Measurements from ENCODE around the gene CDH13.

The CDH13 gene

DNA sequence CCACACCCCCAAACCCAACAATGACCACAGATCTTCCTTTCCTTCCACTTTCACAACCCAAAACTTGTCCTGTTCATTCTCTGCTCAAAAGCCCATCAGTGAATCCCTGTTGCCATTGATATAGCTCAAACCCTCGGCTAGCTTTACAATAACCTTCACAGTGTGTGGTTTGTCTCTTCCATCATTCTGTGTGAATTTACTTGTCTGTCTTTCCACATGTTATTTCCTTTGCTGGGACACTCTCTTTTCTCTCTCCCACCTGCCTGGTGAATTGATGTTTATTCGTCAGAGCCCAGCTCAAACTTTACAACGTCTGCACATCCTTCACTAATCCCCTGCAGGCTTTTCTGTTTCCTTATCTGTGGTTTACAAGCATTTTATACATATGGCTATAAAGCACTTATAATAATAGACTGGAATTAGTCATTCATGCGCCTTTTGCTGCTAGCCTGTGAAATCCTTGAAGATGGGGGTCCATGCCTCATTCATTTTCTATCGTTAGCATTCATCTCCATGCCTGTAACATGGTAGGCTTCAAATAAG lies 114.4 kb downstream of the CDH13 start:
- no peak overlapping the region for H3K27ac ChIP-seq (ENCODE audit: low read depth, low read length, severe bottlenecking)
- peaks cover 2% of the 10 kb centered on the region for H3K4me1 ChIP-seq (ENCODE audit: control insufficient read depth, insufficient read depth, low read length, poor library complexity, severe bottlenecking)
- peaks cover 6% of the 10 kb centered on the region for H3K36me3 ChIP-seq (ENCODE audit: control insufficient read depth, insufficient read depth, low read length)
- H3K4me3 ChIP-seq (ENCODE audit: extremely low read depth, insufficient read depth, low read length, poor library complexity, severe bottlenecking): no peak overlapping the region
- peaks cover 7% of the 10 kb centered on the region for H3K9me3 ChIP-seq (ENCODE audit: control insufficient read depth, low read length)
- WGBS, 2 experiments (ENCODE audit: insufficient coverage in 2 of 2): 72 to 100% methylated on average over 2 of the region's 5 CpGs

- Histone ChIP-seq H3K4me1 (ENCODE audit: control insufficient read depth, insufficient read depth, low read length, poor library complexity, severe bottlenecking) (peaks cover 11% of the 10 kb centered on the region), H3K4me3 (ENCODE audit: extremely low read depth, insufficient read depth, low read length, poor library complexity, severe bottlenecking) (no peak overlapping the region), H3K36me3 (ENCODE audit: control insufficient read depth, insufficient read depth, low read length) (peaks cover 5% of the 10 kb centered on the region), H3K9me3 (ENCODE audit: control insufficient read depth, low read length) (peaks cover 3% of the 10 kb centered on the region), H3K27ac (ENCODE audit: low read depth, low read length, severe bottlenecking) (no peak overlapping the region)
- 83 to 90% methylated on average over 2 to 5 of the region's 7 CpGs for WGBS, 2 experiments (ENCODE audit: insufficient coverage in 2 of 2)
Observed at GRCh38 chr16:82744958-82745357, 118.2 kb downstream of the CDH13 start.

- 88 to 92% methylated on average over 5 of the region's 5 CpGs for WGBS, 2 experiments (ENCODE audit: insufficient coverage in 2 of 2)
Observed at GRCh38 chr16:82748026-82748425, 121.3 kb downstream of the CDH13 start.

DNA sequence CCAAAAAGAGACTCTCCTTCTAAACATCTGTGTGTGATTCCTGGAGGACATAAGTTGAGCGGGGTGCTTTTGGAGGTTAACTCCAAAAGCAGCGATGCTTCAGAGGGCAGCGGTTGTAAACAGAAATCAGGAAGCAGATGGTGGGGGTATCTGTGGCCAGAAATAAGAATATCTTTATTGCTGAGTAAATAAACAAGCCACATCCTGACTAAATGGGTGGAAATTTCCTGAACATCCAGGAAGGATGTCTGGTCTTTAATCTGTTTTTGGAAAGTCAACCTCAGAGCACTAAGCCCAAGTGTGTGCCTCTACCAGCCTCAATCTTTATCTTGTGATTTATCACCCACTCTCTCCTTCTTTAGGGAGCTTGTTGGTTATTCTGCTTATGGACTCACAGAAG lies 123.3 kb downstream of the CDH13 start:
- no peaks in the 10 kb centered on the region for H3K36me3 ChIP-seq (ENCODE audit: control insufficient read depth, insufficient read depth, low read length)
- 70 to 100% methylated on average over 2 to 3 of the region's 3 CpGs for WGBS, 2 experiments (ENCODE audit: insufficient coverage in 2 of 2)
- no peak overlapping the region for H3K4me3 ChIP-seq (ENCODE audit: extremely low read depth, insufficient read depth, low read length, poor library complexity, severe bottlenecking)
- peaks cover 25% of the 10 kb centered on the region for H3K4me1 ChIP-seq (ENCODE audit: control insufficient read depth, insufficient read depth, low read length, poor library complexity, severe bottlenecking)
- peak overlapping the region; percentile 57 for H3K27ac ChIP-seq (ENCODE audit: low read depth, low read length, severe bottlenecking)
- H3K9me3 ChIP-seq (ENCODE audit: control insufficient read depth, low read length): no peaks in the 10 kb centered on the region

More at GRCh38 chr16:82748026-82748425, 121.3 kb downstream of the CDH13 start:
- no peak overlapping the region for H3K4me3 ChIP-seq (ENCODE audit: extremely low read depth, insufficient read depth, low read length, poor library complexity, severe bottlenecking)
- no peaks in the 10 kb centered on the region for H3K36me3 ChIP-seq (ENCODE audit: control insufficient read depth, insufficient read depth, low read length)
- H3K9me3 ChIP-seq (ENCODE audit: control insufficient read depth, low read length): no peaks in the 10 kb centered on the region
- H3K4me1 ChIP-seq (ENCODE audit: control insufficient read depth, insufficient read depth, low read length, poor library complexity, severe bottlenecking): peaks cover 23% of the 10 kb centered on the region
- no peak overlapping the region for H3K27ac ChIP-seq (ENCODE audit: low read depth, low read length, severe bottlenecking)

GRCh38 chr16:82751020-82751419 lies 124.3 kb downstream of the CDH13 start:
- Histone ChIP-seq H3K36me3 (ENCODE audit: control insufficient read depth, insufficient read depth, low read length) (no peaks in the 10 kb centered on the region), H3K4me3 (ENCODE audit: extremely low read depth, insufficient read depth, low read length, poor library complexity, severe bottlenecking) (no peak overlapping the region), H3K9me3 (ENCODE audit: control insufficient read depth, low read length) (no peaks in the 10 kb centered on the region), H3K4me1 (ENCODE audit: control insufficient read depth, insufficient read depth, low read length, poor library complexity, severe bottlenecking) (peaks cover 31% of the 10 kb centered on the region), H3K27ac (ENCODE audit: low read depth, low read length, severe bottlenecking) (no peak overlapping the region)
- WGBS, 2 experiments (ENCODE audit: insufficient coverage in 2 of 2): no CpG with 5 or more reads among the region's 2 CpGs

- H3K27ac ChIP-seq (ENCODE audit: low read depth, low read length, severe bottlenecking): no peak overlapping the region
- WGBS, 2 experiments (ENCODE audit: insufficient coverage in 2 of 2): 91 to 96% methylated on average over 4 to 5 of the region's 5 CpGs
- H3K4me3 ChIP-seq (ENCODE audit: extremely low read depth, insufficient read depth, low read length, poor library complexity, severe bottlenecking): no peak overlapping the region
- H3K4me1 ChIP-seq (ENCODE audit: control insufficient read depth, insufficient read depth, low read length, poor library complexity, severe bottlenecking): peaks cover 37% of the 10 kb centered on the region
- peaks cover 4% of the 10 kb centered on the region for H3K36me3 ChIP-seq (ENCODE audit: control insufficient read depth, insufficient read depth, low read length)
- H3K9me3 ChIP-seq (ENCODE audit: control insufficient read depth, low read length): no peaks in the 10 kb centered on the region
Observed at GRCh38 chr16:82752172-82752571, 125.4 kb downstream of the CDH13 start.

- H3K4me1 ChIP-seq (ENCODE audit: control insufficient read depth, insufficient read depth, low read length, poor library complexity, severe bottlenecking): peaks cover 37% of the 10 kb centered on the region
- H3K9me3 ChIP-seq (ENCODE audit: control insufficient read depth, low read length): no peaks in the 10 kb centered on the region
- H3K36me3 ChIP-seq (ENCODE audit: control insufficient read depth, insufficient read depth, low read length): peaks cover 7% of the 10 kb centered on the region
- 94% methylated on average over 4 of the region's 4 CpGs; no CpG with 5 or more reads in 1 of the 2 experiments for WGBS, 2 experiments (ENCODE audit: insufficient coverage in 2 of 2)
- H3K4me3 ChIP-seq (ENCODE audit: extremely low read depth, insufficient read depth, low read length, poor library complexity, severe bottlenecking): no peak overlapping the region
- no peak overlapping the region for H3K27ac ChIP-seq (ENCODE audit: low read depth, low read length, severe bottlenecking)
Observed at GRCh38 chr16:82753821-82754220, 127.1 kb downstream of the CDH13 start.

GRCh38 chr16:82754716-82755513 lies 128.1 kb downstream of the CDH13 start:
- Histone ChIP-seq H3K4me3 (ENCODE audit: extremely low read depth, insufficient read depth, low read length, poor library complexity, severe bottlenecking) (no peak overlapping the region), H3K9me3 (ENCODE audit: control insufficient read depth, low read length) (no peaks in the 10 kb centered on the region), H3K4me1 (ENCODE audit: control insufficient read depth, insufficient read depth, low read length, poor library complexity, severe bottlenecking) (peaks cover 26% of the 10 kb centered on the region), H3K36me3 (ENCODE audit: control insufficient read depth, insufficient read depth, low read length) (peaks cover 7% of the 10 kb centered on the region), H3K27ac (ENCODE audit: low read depth, low read length, severe bottlenecking) (no peak overlapping the region)
- WGBS, 2 experiments (ENCODE audit: insufficient coverage in 2 of 2): 100% methylated on average over 1 of the region's 3 CpGs; no CpG with 5 or more reads in 1 of the 2 experiments

- Histone ChIP-seq H3K4me3 (ENCODE audit: extremely low read depth, insufficient read depth, low read length, poor library complexity, severe bottlenecking) (no peak overlapping the region), H3K36me3 (ENCODE audit: control insufficient read depth, insufficient read depth, low read length) (peaks cover 7% of the 10 kb centered on the region), H3K27ac (ENCODE audit: low read depth, low read length, severe bottlenecking) (no peak overlapping the region), H3K9me3 (ENCODE audit: control insufficient read depth, low read length) (no peaks in the 10 kb centered on the region), H3K4me1 (ENCODE audit: control insufficient read depth, insufficient read depth, low read length, poor library complexity, severe bottlenecking) (peaks cover 19% of the 10 kb centered on the region)
- WGBS, 2 experiments (ENCODE audit: insufficient coverage in 2 of 2): 100% methylated on average over 1 of the region's 4 CpGs
Observed at GRCh38 chr16:82755570-82756282, 129.0 kb downstream of the CDH13 start.

DNA sequence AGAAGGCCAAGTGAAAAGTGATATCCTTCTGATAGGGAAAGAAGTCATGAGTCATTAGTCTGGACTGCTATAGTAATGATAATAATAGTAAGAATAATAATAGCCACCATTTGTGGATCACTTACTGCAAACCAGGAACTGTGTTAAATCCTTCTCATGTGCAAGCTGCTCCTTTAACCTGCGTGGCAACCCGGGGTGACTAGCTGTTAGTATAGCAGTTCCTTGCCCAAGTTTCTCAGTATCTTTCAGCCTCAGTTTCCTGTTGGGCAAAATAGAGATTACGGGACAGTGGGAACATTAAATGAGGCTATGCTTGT lies 129.5 kb downstream of the CDH13 start:
- no peak overlapping the region for H3K27ac ChIP-seq (ENCODE audit: low read depth, low read length, severe bottlenecking)
- WGBS, 2 experiments (ENCODE audit: insufficient coverage in 2 of 2): 42 to 74% methylated on average over 2 to 3 of the region's 3 CpGs

More for the DNA sequence above, 129.5 kb downstream of the CDH13 start:
- Histone ChIP-seq H3K36me3 (ENCODE audit: control insufficient read depth, insufficient read depth, low read length) (peaks cover 7% of the 10 kb centered on the region), H3K4me3 (ENCODE audit: extremely low read depth, insufficient read depth, low read length, poor library complexity, severe bottlenecking) (no peak overlapping the region), H3K4me1 (ENCODE audit: control insufficient read depth, insufficient read depth, low read length, poor library complexity, severe bottlenecking) (peaks cover 16% of the 10 kb centered on the region), H3K9me3 (ENCODE audit: control insufficient read depth, low read length) (no peaks in the 10 kb centered on the region)
